Articular chondrocyte of knee joint (primary cell): ENCODE results near the gene CENPH. TPM values are rescaled to one million over a fixed set of nuclear protein-coding genes. Genes with fewer than 3 reads are reported as not detected.

Experiments
- small RNA-seq: library from RNA; depleted of rRNA; stranded (forward); fragments of <200 nt; gene quantifications from one replicate; pipeline ENCODE3, GENCODE V24; 2012
- total RNA-seq: library from RNA; depleted of rRNA; stranded (reverse); fragments of >200 nt; gene quantifications from 2 replicates; pipeline ENCODE4 v1.2.3, GENCODE V29; 2012

CENPH gene
- total RNA-seq: 13.6 and 15.3 TPM in 2 replicates

GRCh38 chr5:69189162-69190086 lies at the start of gene CENPH:
Gene CENPH (plus strand): TSS chr5:69189583. CDS start chr5:69189635, 52 bp downstream.

GRCh38 chr5:69166686-69167492 lies 22.5 kb upstream of the CENPH start, which contains the start of gene CCNB1:
Gene CCNB1 (plus strand): TSS chr5:69167150. CDS start chr5:69167263, 113 bp downstream.

GRCh38 chr5:69234457-69235268 lies 45.3 kb downstream of the CENPH start, which contains the start of gene CDK7:
Gene CDK7 (plus strand): TSS chr5:69234886. CDS start chr5:69234976, 90 bp downstream.

Small RNAs within 50 kb of the gene (small RNA-seq; reads per million reads assigned to genes)
- not detected for gene SNORA50D

Other genes with a start within 250 kb of the CENPH start
- 51.0 and 55.9 TPM in 2 replicates for gene SLC30A5, start 95.6 kb upstream of the CENPH start, total RNA-seq
- gene CCNB1, start 22.4 kb upstream of the CENPH start, total RNA-seq: 69.0 and 101 TPM in 2 replicates
- 46.9 and 52.6 TPM in 2 replicates for gene CDK7, start 45.3 kb downstream of the CENPH start, total RNA-seq
- 7.0 and 8.1 TPM in 2 replicates for gene CCDC125, start 143.2 kb downstream of the CENPH start, total RNA-seq
- gene AK6, start 179.9 kb downstream of the CENPH start, total RNA-seq: 34.0 and 40.3 TPM in 2 replicates
- gene TAF9, start 179.9 kb downstream of the CENPH start, total RNA-seq: 79.7 and 79.8 TPM in 2 replicates
- gene RAD17, start 180.2 kb downstream of the CENPH start, total RNA-seq: 27.1 and 27.6 TPM in 2 replicates
- 3.8 and 4.1 TPM in 2 replicates for gene MARVELD2, start 225.5 kb downstream of the CENPH start, total RNA-seq